Spleen (tissue), 7 donors: ENCODE results near the gene SPON1.

Source experiments
- POLR2A ChIP-seq, 3 donors: fragments of 450-650 bp; IDR thresholded peaks; one replicate each; pipeline ENCODE4 v1.5.1; 2017; ENCODE audit warnings: antibody characterized with exemption in 3 of 3, mild to moderate bottlenecking in 1 of 3
- POLR2AphosphoS5 ChIP-seq, 3 donors: sonication (generic); formaldehyde crosslinking; IDR thresholded peaks; one replicate each; pipeline ENCODE4 v1.5.1; 2017; ENCODE audit warnings: antibody characterized with exemption in 3 of 3
- TF ChIP-seq, protein P1 (sequence below), 11 experiments: fragments of 200-600 bp in 7 of 11; fragments of 450-650 bp in 4 of 11; sonication (generic) in 4 of 11; IDR thresholded peaks in 8 of 11; conservative IDR thresholded peaks in 3 of 11; 1 replicate in 7 of 11; 2 replicates in 4 of 11; pipeline versions ENCODE4 v1.4.0 to v1.8.0; 2016 to 2021; ENCODE audit warnings: antibody characterized with exemption in 11 of 11, inconsistent platforms in 4 of 11, mild to moderate bottlenecking in 1 of 11
- donor health status: DM: no; HTN: no; CAD: no; lungs with moderate emphysema.
- donor health status: DM: no; HTN: no; CAD: no.
- donor health status: DM: no; HTN: no; CAD: no.

DNA sequence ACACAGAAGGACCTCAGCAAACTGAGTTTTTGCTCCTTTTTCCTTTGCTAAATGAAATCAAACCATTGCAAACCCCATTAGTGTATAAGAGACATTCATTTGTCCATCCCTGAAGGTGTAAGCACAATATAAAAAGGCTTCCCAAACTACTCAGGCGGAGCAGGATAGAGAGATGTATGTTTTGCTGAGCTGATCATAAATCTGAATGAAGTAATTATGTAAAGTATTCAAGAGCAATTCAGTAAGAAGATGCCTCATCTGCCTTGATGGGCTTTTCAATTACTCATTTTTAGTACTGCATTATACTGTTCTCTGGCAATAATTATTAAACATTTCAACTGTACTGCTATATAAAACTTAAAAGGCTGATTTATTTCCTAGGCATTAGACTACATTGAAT is 65.0 kb downstream of the SPON1 start:
- no peak for TF ChIP-seq POLR2A (IDR thresholded peaks at IDR 0.05)
- TF ChIP-seq, protein P1, sequence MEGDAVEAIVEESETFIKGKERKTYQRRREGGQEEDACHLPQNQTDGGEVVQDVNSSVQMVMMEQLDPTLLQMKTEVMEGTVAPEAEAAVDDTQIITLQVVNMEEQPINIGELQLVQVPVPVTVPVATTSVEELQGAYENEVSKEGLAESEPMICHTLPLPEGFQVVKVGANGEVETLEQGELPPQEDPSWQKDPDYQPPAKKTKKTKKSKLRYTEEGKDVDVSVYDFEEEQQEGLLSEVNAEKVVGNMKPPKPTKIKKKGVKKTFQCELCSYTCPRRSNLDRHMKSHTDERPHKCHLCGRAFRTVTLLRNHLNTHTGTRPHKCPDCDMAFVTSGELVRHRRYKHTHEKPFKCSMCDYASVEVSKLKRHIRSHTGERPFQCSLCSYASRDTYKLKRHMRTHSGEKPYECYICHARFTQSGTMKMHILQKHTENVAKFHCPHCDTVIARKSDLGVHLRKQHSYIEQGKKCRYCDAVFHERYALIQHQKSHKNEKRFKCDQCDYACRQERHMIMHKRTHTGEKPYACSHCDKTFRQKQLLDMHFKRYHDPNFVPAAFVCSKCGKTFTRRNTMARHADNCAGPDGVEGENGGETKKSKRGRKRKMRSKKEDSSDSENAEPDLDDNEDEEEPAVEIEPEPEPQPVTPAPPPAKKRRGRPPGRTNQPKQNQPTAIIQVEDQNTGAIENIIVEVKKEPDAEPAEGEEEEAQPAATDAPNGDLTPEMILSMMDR (IDR thresholded peaks at IDR 0.05 in 8 of 11, conservative IDR thresholded peaks at IDR 0.05 in 3 of 11), result no peak
- no peak for TF ChIP-seq POLR2AphosphoS5 (IDR thresholded peaks at IDR 0.05)
